Heart left ventricle (tissue), 13 donors: ENCODE measurements around the gene TEX2.

Experiments used
- CTCF ChIP-seq, 12 donors: fragments of 200-600 bp; sonication (generic) in 4 of 12; IDR thresholded peaks; one replicate each; pipeline versions ENCODE4 v1.5.0 to v1.8.0; 2018 to 2022; ENCODE audit warnings: antibody characterized with exemption in 12 of 12, mild to moderate bottlenecking in 5 of 12
- POLR2A ChIP-seq, 2 donors: fragments of 450-650 bp; IDR thresholded peaks; one replicate each; pipeline ENCODE4 v1.6.1; 2017; ENCODE audit warnings: antibody characterized with exemption in 2 of 2, mild to moderate bottlenecking in 2 of 2, moderate library complexity in 2 of 2
- donor health status: ischemic (EF 13 %, LVEDD 7.1; RV severe dilation, severe dysfunction).
- donor health status: DM: no; HTN: yes; CAD: no.
- donor health status: DM: no; HTN: no; CAD: no.
- donor health status: ischemic (EF 25% LVEDD 6.9; RV normal size, moderate dysfunction).
- donor health status: ischemic (EF 25% LVEDD 5.7; RV mildly dilated, moderate dysfunction).
- donor health status: ischemic (EF 35%, LVEDD 5.7; RV mildly dilated, moderate dysfunction).
- donor health status: nonischemic (EF 11% LVEDD 7.7; RV severe dilation, severe dysfunction).
- donor health status: DM: yes; HTN: yes; CAD: no.
- donor health status: PGD.
- donor health status: ischemic (EF 29% LVEDD 5.4; RV normal size, mild dysfunction).
- donor health status: nonischemic (EF 23%, LVEDD 6.1; RV moderate dilation, normal function).

GRCh38 chr17:64151016-64151368 is 112.1 kb downstream of the TEX2 start:
- TF ChIP-seq CTCF (IDR thresholded peaks at IDR 0.05) (no peak), POLR2A (IDR thresholded peaks at IDR 0.05) (no peak)
